ENCODE measurements around the gene COX5B.
"Not testable (repeated sequence)": the region's sequence is repeated elsewhere in the genome, so short reads cannot be mapped to it uniquely, and the experiment has no call there.

GRCh38 chr2:97596180-97596579 lies 49.7 kb upstream of the COX5B start:
- not testable (repeated sequence) for TF ChIP-seq CTCF, POLR2A (IDR thresholded peaks at IDR 0.05)

Measured in right lobe of liver (tissue), 4 donors.